K562 (cell line): ENCODE results near the gene NPAS2. TPM values are rescaled to one million over a fixed set of nuclear protein-coding genes. Genes with fewer than 3 reads are reported as not detected.

Source experiments
- ATAC-seq: fragments of 200-7000 bp; cut with Tn5 transposase; 3 replicates; pipeline ENCODE4 v1.9.1; 2020; ENCODE audit warnings: moderate library complexity
- BruUV-seq: library from RNA; stranded (reverse); fragments of 400-500 nt; replicated peaks from 2 replicates; lab custom pipeline; 2021; lab: Mats Ljungman, UMichigan
- CTCF ChIA-PET: fragments of 300-600 bp; formaldehyde crosslinking; extraction: SDS; loops from one replicate; lab custom pipeline; 2021; ENCODE audit warnings: low intra/inter-chr PET ratio; lab: Yijun Ruan, JAX
- POLR2A ChIA-PET: fragments of 300-600, 350-650 bp; sonication (Branson Sonifier 250); formaldehyde crosslinking; extraction: SDS; loops from one replicate; lab custom pipeline; 2021; ENCODE audit warnings: antibody characterized with exemption, inconsistent platforms; lab: Yijun Ruan, JAX
- DNase-seq, 4 experiments: peaks; one replicate each; pipeline versions ENCODE4 v3.0.0 to v3.0.0-alpha.2; 2011 to 2018; ENCODE audit warnings: low spot score in 3 of 4, mixed read lengths in 3 of 4; ENCODE audit errors: extremely low read depth in 1 of 4
- FAIRE-seq: peaks from 2 replicates; lab custom pipeline; 2011; peaks lifted over from hg19 to GRCh38; lab: Jason Lieb, UNC
- H2AFZ ChIP-seq: 2 replicates; pipeline ENCODE4 v1.6.0; 2011; ENCODE audit warnings: low read depth, low read length, control low read depth, inconsistent platforms
- H3K27ac ChIP-seq: fragments of 200-600 bp; 3 replicates; pipeline ENCODE4 v1.8.0; 2011; ENCODE audit warnings: low read depth, mild to moderate bottlenecking, control low read depth, inconsistent platforms, low read length, moderate library complexity, mixed read lengths; ENCODE audit errors: extremely low read depth
- H3K27me3 ChIP-seq, 2 experiments: fragments of 300-600 bp in 1 of 2; 2 replicates in 1 of 2; 3 replicates in 1 of 2; pipeline versions ENCODE4 v1.6.0 to v1.8.0; 2011; ENCODE audit warnings: inconsistent platforms in 2 of 2, low read length in 2 of 2, mild to moderate bottlenecking in 1 of 2, mixed read lengths in 1 of 2, moderate library complexity in 1 of 2; ENCODE audit not compliant: control insufficient read depth in 2 of 2, insufficient read depth in 2 of 2
- H3K36me3 ChIP-seq: fragments of 300-600 bp; 3 replicates; pipeline ENCODE4 v1.8.0; 2011; ENCODE audit warnings: mild to moderate bottlenecking, low read length, inconsistent platforms; ENCODE audit not compliant: control insufficient read depth, insufficient read depth
- H3K4me1 ChIP-seq, 2 experiments: fragments of 200-600 bp in 1 of 2; replicated peaks in 1 of 2; 2 replicates in 1 of 2; 3 replicates in 1 of 2; pipeline versions ENCODE4 v1.5.1 to v1.8.0; 2011; ENCODE audit warnings: inconsistent platforms in 2 of 2, low read length in 2 of 2, mild to moderate bottlenecking in 1 of 2, mixed read lengths in 1 of 2, moderate library complexity in 1 of 2; ENCODE audit not compliant: control insufficient read depth in 2 of 2, insufficient read depth in 2 of 2
- H3K4me2 ChIP-seq: 2 replicates; pipeline ENCODE4 v1.6.1; 2011; ENCODE audit warnings: low read length, control low read depth, inconsistent platforms, mixed read lengths; ENCODE audit not compliant: insufficient read depth
- H3K4me3 ChIP-seq: fragments of 200-600 bp; sonication (generic), shearing (Covaris generic); 2 replicates; pipeline ENCODE4 v1.5.1; 2016; ENCODE audit warnings: control low read depth, inconsistent platforms
- H3K79me2 ChIP-seq: fragments of 200-600 bp; 3 replicates; pipeline ENCODE4 v1.8.0; 2011; ENCODE audit warnings: low read length, inconsistent platforms; ENCODE audit not compliant: control insufficient read depth, insufficient read depth
- H3K9ac ChIP-seq, 2 experiments: 2 replicates each; pipeline versions ENCODE4 v1.6.0 to v1.6.1; 2011; ENCODE audit warnings: low read depth in 2 of 2, low read length in 2 of 2, control low read depth in 1 of 2, inconsistent platforms in 1 of 2, mild to moderate bottlenecking in 1 of 2, mixed read lengths in 1 of 2; ENCODE audit not compliant: insufficient read depth in 1 of 2
- H3K9me1 ChIP-seq: one replicate; pipeline ENCODE4 v1.6.0; 2011; ENCODE audit warnings: inconsistent platforms, mild to moderate bottlenecking, low read length, moderate library complexity; ENCODE audit not compliant: control insufficient read depth, insufficient read depth
- H3K9me3 ChIP-seq: replicated peaks from 2 replicates; pipeline ENCODE4 v1.5.1; 2011; ENCODE audit warnings: low read depth, low read length, inconsistent platforms; ENCODE audit not compliant: control insufficient read depth, insufficient read depth
- H4K20me1 ChIP-seq: replicated peaks from 2 replicates; pipeline ENCODE4 v1.6.1; 2011; ENCODE audit warnings: low read length, inconsistent platforms, mixed read lengths; ENCODE audit not compliant: control insufficient read depth, insufficient read depth
- BACH1 ChIP-seq: fragments of 200-800 bp; sonication (Bioruptor generic); IDR thresholded peaks from 2 replicates; pipeline ENCODE4 v1.6.1; 2016; ENCODE audit warnings: missing genetic modification characterization, missing compliant biosample characterization
- ETV5 ChIP-seq: sonication (generic); formaldehyde crosslinking; IDR thresholded peaks from 2 replicates; pipeline ENCODE4 v1.4.0; 2020; ENCODE audit warnings: low read depth, mild to moderate bottlenecking, missing genetic modification reagents
- ILF3 ChIP-seq: fragments of 450-650 bp; IDR thresholded peaks from 2 replicates; pipeline ENCODE4 v1.6.1; 2018; ENCODE audit warnings: antibody characterized with exemption, mild to moderate bottlenecking, moderate library complexity, borderline replicate concordance
- LARP7 ChIP-seq: fragments of 450-650 bp; IDR thresholded peaks from 2 replicates; pipeline ENCODE4 v1.6.1; 2016
- NFIC ChIP-seq: fragments of 450-650 bp; IDR thresholded peaks from 2 replicates; pipeline ENCODE4 v1.6.1; 2017; ENCODE audit warnings: mild to moderate bottlenecking, inconsistent platforms
- NFIX ChIP-seq: fragments of 250-450 bp; sonication (Bioruptor Pico); IDR thresholded peaks from 2 replicates; pipeline ENCODE4 v1.4.0; 2020; ENCODE audit warnings: low read depth, mild to moderate bottlenecking, moderate library complexity
- PHF8 ChIP-seq: fragments of 200-600 bp; sonication (generic); IDR thresholded peaks from 2 replicates; pipeline ENCODE4 v1.6.1; 2012; ENCODE audit warnings: mixed run types, mild to moderate bottlenecking, inconsistent platforms, low read length, moderate library complexity, borderline replicate concordance
- ZC3H4 ChIP-seq: sonication (generic); formaldehyde crosslinking; IDR thresholded peaks from 2 replicates; pipeline ENCODE4 v1.9.0; 2021; ENCODE audit warnings: missing genetic modification reagents, borderline replicate concordance
- ZFP1 ChIP-seq: fragments of 450-650 bp; formaldehyde crosslinking; IDR thresholded peaks from 2 replicates; pipeline ENCODE4 v1.4.0; 2020; ENCODE audit warnings: mild to moderate bottlenecking, mixed read lengths
- WGBS: fragments of 100-300 bp; shearing (Covaris generic); methylation state at CpG from one replicate; pipeline ENCODE4 v1.1.6; 2016; ENCODE audit warnings: low coverage, mixed read lengths; ENCODE audit not compliant: insufficient coverage; ENCODE audit errors: missing lambda C conversion rate; 5-methylcytosine and 5-hydroxymethylcytosine counted together
- in situ Hi-C: fragments of 300-500 bp; cut with MboI; formaldehyde crosslinking; loops from 4 replicates; pipeline ENCODE4 v1.15.0; 2018; ENCODE audit warnings: inconsistent platforms, mixed read lengths
- intact Hi-C: fragments of 100-400 bp; cut with micrococcal nuclease; formaldehyde crosslinking; loops from 2 replicates; pipeline ENCODE4 v1.14.2; 2022
- polyA plus RNA-seq, 8 experiments: library from polyadenylated mRNA; depleted of rRNA in 4 of 8; stranded (reverse) in 5 of 8; unstranded in 3 of 8; fragments of >200 nt; fragmentation: Nextera tagmentation in 2 of 8; fragmentation: Illumina TruSeq in 1 of 8; extraction: Ambion mirVana in 2 of 8; extraction: Trizol in 1 of 8; gene quantifications; 2 replicates each; pipeline versions ENCODE4 v1.2.1 to v1.2.3, GENCODE V29; 2011 to 2014; ENCODE audit warnings: inconsistent platforms in 1 of 8, missing spikeins in 1 of 8
- total RNA-seq, 7 experiments: library from RNA; depleted of rRNA in 6 of 7; stranded (reverse); fragments of >200 nt in 6 of 7; fragmentation: Illumina TruSeq in 2 of 7; extraction: Trizol in 2 of 7; gene quantifications; 2 replicates each; pipeline versions ENCODE4 v1.2.1 to v1.2.3, GENCODE V29; 2011 to 2021; ENCODE audit warnings: low replicate concordance in 1 of 7
- TF ChIP-seq, protein P1 (sequence below): fragments of 450-650 bp; formaldehyde crosslinking; IDR thresholded peaks from 2 replicates; pipeline ENCODE4 v1.4.0; 2020; ENCODE audit warnings: mild to moderate bottlenecking, moderate library complexity
- TF ChIP-seq, protein P2 (sequence below): fragments of 250-450 bp; sonication (Bioruptor Pico); IDR thresholded peaks from 2 replicates; pipeline ENCODE4 v1.4.0; 2020; ENCODE audit warnings: mild to moderate bottlenecking, moderate library complexity, borderline replicate concordance
- TF ChIP-seq, protein P3 (sequence below): sonication (generic); formaldehyde crosslinking; IDR thresholded peaks from 2 replicates; pipeline ENCODE4 v1.8.0; 2022; ENCODE audit warnings: missing genetic modification reagents, mild to moderate bottlenecking, moderate library complexity, borderline replicate concordance

The NPAS2 gene
- total and polyA plus RNA-seq, 9 of the 15 experiments (the other 6 are each of a cell fraction or from before 2014, with no cell fraction given): 0.06 to 0.29 (median 0.07) TPM; not detected in 5

DNA sequence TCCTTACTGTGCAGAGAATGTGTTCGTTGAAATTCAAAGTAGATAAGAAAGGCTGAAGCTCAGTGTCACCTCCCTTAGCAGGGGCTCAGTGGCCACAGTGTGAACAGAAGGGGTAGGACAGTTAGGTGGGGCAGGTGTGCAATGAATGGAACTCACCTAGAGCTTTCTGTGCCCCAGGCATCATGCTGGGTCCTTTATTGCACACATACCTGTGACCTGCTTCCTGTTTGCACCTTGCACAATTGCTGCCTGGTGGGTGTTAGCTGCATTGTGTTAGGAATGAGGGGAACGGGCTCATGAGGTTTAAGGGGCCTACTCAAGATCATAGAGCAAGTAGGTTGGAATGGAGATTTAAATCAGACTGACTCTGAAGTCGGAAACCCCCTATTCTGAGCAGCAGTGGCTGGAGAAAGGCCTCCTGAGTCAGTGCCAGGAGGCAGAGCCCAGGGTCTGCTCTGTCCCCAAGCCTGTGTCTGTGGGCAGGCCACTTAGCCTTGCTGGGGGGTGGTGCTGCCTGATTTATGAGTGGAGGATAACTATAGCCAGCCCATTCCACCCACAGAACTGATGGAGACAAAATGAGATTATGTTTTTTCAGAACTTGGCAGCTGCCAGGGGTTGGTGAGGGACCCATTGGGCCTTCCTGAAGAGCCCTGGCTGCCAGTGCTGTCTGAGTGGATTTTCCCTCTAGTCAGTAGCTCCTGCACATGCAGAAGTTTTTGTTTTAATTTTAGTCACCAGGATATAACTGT is 76.2 kb downstream of the NPAS2 start:
- Histone ChIP-seq H3K9ac (no peak overlapping the region; a peak in 1 of 4 replicates), H3K79me2 (no peaks in the 10 kb centered on the region), H4K20me1 (no peaks in the 10 kb centered on the region)
- no peak for FAIRE-seq
- in situ Hi-C loops: no loop called here
- CTCF ChIA-PET: no interaction called here
- WGBS: 11% methylated on average over 3 of the region's 3 CpGs
- ATAC-seq: no peak
- intact Hi-C loops: no loop called here
- TF ChIP-seq ILF3 (no peak), ZFP1 (no peak), ZC3H4 (CRISPR knock-in tag) (no peak), BACH1 (tag) (no peak), ETV5 (CRISPR knock-in tag) (no peak), PHF8 (no peak), LARP7 (no peak), NFIC (no peak), NFIX (no peak)
- TF ChIP-seq, protein P1, sequence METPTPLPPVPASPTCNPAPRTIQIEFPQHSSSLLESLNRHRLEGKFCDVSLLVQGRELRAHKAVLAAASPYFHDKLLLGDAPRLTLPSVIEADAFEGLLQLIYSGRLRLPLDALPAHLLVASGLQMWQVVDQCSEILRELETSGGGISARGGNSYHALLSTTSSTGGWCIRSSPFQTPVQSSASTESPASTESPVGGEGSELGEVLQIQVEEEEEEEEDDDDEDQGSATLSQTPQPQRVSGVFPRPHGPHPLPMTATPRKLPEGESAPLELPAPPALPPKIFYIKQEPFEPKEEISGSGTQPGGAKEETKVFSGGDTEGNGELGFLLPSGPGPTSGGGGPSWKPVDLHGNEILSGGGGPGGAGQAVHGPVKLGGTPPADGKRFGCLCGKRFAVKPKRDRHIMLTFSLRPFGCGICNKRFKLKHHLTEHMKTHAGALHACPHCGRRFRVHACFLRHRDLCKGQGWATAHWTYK (CRISPR knock-in tag): no peak
- TF ChIP-seq, protein P2, sequence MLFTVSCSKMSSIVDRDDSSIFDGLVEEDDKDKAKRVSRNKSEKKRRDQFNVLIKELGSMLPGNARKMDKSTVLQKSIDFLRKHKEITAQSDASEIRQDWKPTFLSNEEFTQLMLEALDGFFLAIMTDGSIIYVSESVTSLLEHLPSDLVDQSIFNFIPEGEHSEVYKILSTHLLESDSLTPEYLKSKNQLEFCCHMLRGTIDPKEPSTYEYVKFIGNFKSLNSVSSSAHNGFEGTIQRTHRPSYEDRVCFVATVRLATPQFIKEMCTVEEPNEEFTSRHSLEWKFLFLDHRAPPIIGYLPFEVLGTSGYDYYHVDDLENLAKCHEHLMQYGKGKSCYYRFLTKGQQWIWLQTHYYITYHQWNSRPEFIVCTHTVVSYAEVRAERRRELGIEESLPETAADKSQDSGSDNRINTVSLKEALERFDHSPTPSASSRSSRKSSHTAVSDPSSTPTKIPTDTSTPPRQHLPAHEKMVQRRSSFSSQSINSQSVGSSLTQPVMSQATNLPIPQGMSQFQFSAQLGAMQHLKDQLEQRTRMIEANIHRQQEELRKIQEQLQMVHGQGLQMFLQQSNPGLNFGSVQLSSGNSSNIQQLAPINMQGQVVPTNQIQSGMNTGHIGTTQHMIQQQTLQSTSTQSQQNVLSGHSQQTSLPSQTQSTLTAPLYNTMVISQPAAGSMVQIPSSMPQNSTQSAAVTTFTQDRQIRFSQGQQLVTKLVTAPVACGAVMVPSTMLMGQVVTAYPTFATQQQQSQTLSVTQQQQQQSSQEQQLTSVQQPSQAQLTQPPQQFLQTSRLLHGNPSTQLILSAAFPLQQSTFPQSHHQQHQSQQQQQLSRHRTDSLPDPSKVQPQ (CRISPR knock-in tag): no peak
- TF ChIP-seq, protein P3, sequence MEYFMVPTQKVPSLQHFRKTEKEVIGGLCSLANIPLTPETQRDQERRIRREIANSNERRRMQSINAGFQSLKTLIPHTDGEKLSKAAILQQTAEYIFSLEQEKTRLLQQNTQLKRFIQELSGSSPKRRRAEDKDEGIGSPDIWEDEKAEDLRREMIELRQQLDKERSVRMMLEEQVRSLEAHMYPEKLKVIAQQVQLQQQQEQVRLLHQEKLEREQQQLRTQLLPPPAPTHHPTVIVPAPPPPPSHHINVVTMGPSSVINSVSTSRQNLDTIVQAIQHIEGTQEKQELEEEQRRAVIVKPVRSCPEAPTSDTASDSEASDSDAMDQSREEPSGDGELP (CRISPR knock-in tag): no peak
- TF ChIP-seq, all 486 proteins: peak for 0
- H3K36me3 ChIP-seq: no peaks in the 10 kb centered on the region
- peaks cover 19 to 26% of the 10 kb centered on the region in 2 experiments for H3K4me1 ChIP-seq
- no peak overlapping the region for H2AFZ ChIP-seq
- peaks cover 0 to 2% of the 10 kb centered on the region in 2 experiments; a peak in 1 of 5 replicates for H3K27me3 ChIP-seq
- H3K4me2 ChIP-seq: no peak overlapping the region
- no peaks in the 10 kb centered on the region for H3K9me1 ChIP-seq
- no peak overlapping the region for H3K27ac ChIP-seq
- no peaks in the 10 kb centered on the region for H3K9me3 ChIP-seq
- POLR2A ChIA-PET: interaction anchor here (0.6 to 0.8 kb wide), 2 partner anchors 11 to 25 kb away, joined by 3 to 4 read pairs; no protein-coding TSS in a partner anchor
- no peak overlapping the region for H3K4me3 ChIP-seq
- DNase-seq: peak in 1 of 4 experiments; percentile 12
- BruUV-seq: no TSS peak
